IMR-90 (cell line): ENCODE data around the gene GRAP. TPM values are rescaled to one million over a fixed set of nuclear protein-coding genes. Genes with fewer than 3 reads are reported as not detected.

Source experiments
- ATAC-seq: fragments of 200-7000 bp; cut with Tn5 transposase; 2 replicates; pipeline ENCODE4 v1.9.1; 2020; ENCODE audit warnings: low read depth, mild to moderate bottlenecking, moderate library complexity
- BruUV-seq: library from RNA; stranded (reverse); fragments of 400-500 nt; replicated peaks from 2 replicates; lab custom pipeline; 2021; lab: Mats Ljungman, UMichigan
- CTCF ChIA-PET: fragments of 300-600 bp; formaldehyde crosslinking; extraction: SDS; loops from one replicate; lab custom pipeline; 2021; ENCODE audit warnings: antibody characterized with exemption; lab: Yijun Ruan, JAX
- POLR2A ChIA-PET: fragments of 300-600 bp; sonication (Branson Sonifier 250); formaldehyde crosslinking; loops from one replicate; lab custom pipeline; 2022; ENCODE audit warnings: antibody characterized with exemption; ENCODE audit not compliant: unreplicated experiment; lab: Charles Lee
- DNase-seq: peaks from one replicate; pipeline ENCODE4 v3.0.0; 2013
- H2AFZ ChIP-seq: replicated peaks from 2 replicates; pipeline ENCODE3; 2013; ENCODE audit warnings: low read length, mild to moderate bottlenecking; ENCODE audit not compliant: poor library complexity
- H2AK5ac ChIP-seq: 2 replicates; pipeline ENCODE4 v1.6.1; 2013; ENCODE audit warnings: low read depth, low read length, inconsistent platforms
- H2AK9ac ChIP-seq: replicated peaks from 2 replicates; pipeline ENCODE3; 2013; ENCODE audit warnings: mild to moderate bottlenecking, low read depth, low read length, moderate library complexity; ENCODE audit not compliant: poor library complexity
- H2BK120ac ChIP-seq: 2 replicates; pipeline ENCODE4 v1.6.1; 2013; ENCODE audit warnings: low read depth, low read length, inconsistent platforms
- H2BK15ac ChIP-seq: 3 replicates; pipeline ENCODE4 v1.6.1; 2013; ENCODE audit warnings: low read depth, low read length, inconsistent platforms
- H2BK20ac ChIP-seq: 2 replicates; pipeline ENCODE4 v1.6.1; 2013; ENCODE audit warnings: low read depth, mild to moderate bottlenecking, inconsistent platforms, low read length, moderate library complexity
- H2BK5ac ChIP-seq: 2 replicates; pipeline ENCODE4 v1.6.1; 2013; ENCODE audit warnings: mild to moderate bottlenecking, low read depth, low read length, inconsistent platforms; ENCODE audit not compliant: poor library complexity, severe bottlenecking
- H3K14ac ChIP-seq: replicated peaks from 2 replicates; pipeline ENCODE4 v1.6.1; 2013; ENCODE audit warnings: low read depth, low read length, inconsistent platforms
- H3K18ac ChIP-seq: 2 replicates; pipeline ENCODE4 v1.6.1; 2013; ENCODE audit warnings: low read depth, low read length, control low read depth
- H3K23ac ChIP-seq: 2 replicates; pipeline ENCODE4 v1.6.1; 2013; ENCODE audit warnings: low read depth, low read length, inconsistent platforms
- H3K27ac ChIP-seq: 2 replicates; pipeline ENCODE4 v1.5.1; 2013; ENCODE audit warnings: mild to moderate bottlenecking, control low read depth, low read length; ENCODE audit not compliant: insufficient read depth
- H3K27me3 ChIP-seq: 2 replicates; pipeline ENCODE4 v1.6.1; 2013; ENCODE audit warnings: low read length; ENCODE audit not compliant: control insufficient read depth, insufficient read depth
- H3K36me3 ChIP-seq: 2 replicates; pipeline ENCODE4 v1.6.1; 2013; ENCODE audit warnings: low read length, mixed read lengths; ENCODE audit not compliant: control insufficient read depth, insufficient read depth
- H3K4ac ChIP-seq: 2 replicates; pipeline ENCODE4 v1.6.1; 2013; ENCODE audit warnings: low read depth, low read length, inconsistent platforms
- H3K4me1 ChIP-seq: 2 replicates; pipeline ENCODE4 v1.6.1; 2013; ENCODE audit warnings: low read length, mixed read lengths; ENCODE audit not compliant: control insufficient read depth, insufficient read depth
- H3K4me2 ChIP-seq: 2 replicates; pipeline ENCODE4 v1.6.1; 2013; ENCODE audit warnings: low read depth, mild to moderate bottlenecking, control low read depth, low read length, moderate library complexity
- H3K4me3 ChIP-seq: 2 replicates; pipeline ENCODE4 v1.5.1; 2013; ENCODE audit warnings: low read depth, mild to moderate bottlenecking, control low read depth, low read length, moderate library complexity; ENCODE audit not compliant: insufficient read depth
- H3K56ac ChIP-seq: 2 replicates; pipeline ENCODE4 v1.6.1; 2013; ENCODE audit warnings: low read length, inconsistent platforms; ENCODE audit not compliant: insufficient read depth; ENCODE audit errors: extremely low read depth
- H3K79me1 ChIP-seq, 2 experiments: 2 replicates each; pipeline ENCODE4 v1.6.1; 2013; ENCODE audit warnings: low read length in 2 of 2, inconsistent platforms in 1 of 2, low read depth in 1 of 2
- H3K9ac ChIP-seq: 2 replicates; pipeline ENCODE4 v1.6.1; 2013; ENCODE audit warnings: low read depth, low read length, control low read depth
- H3K9me1 ChIP-seq: 2 replicates; pipeline ENCODE4 v1.6.1; 2013; ENCODE audit warnings: low read length, inconsistent platforms; ENCODE audit not compliant: insufficient read depth
- H3K9me3 ChIP-seq: 2 replicates; pipeline ENCODE4 v1.6.1; 2013; ENCODE audit warnings: low read length; ENCODE audit not compliant: control insufficient read depth, insufficient read depth
- H4K20me1 ChIP-seq: 2 replicates; pipeline ENCODE4 v1.6.1; 2013; ENCODE audit warnings: low read length, inconsistent platforms; ENCODE audit not compliant: insufficient read depth
- H4K5ac ChIP-seq: 2 replicates; pipeline ENCODE4 v1.6.1; 2013; ENCODE audit warnings: mild to moderate bottlenecking, low read depth, low read length, control low read depth
- H4K8ac ChIP-seq, 2 experiments: 2 replicates each; pipeline ENCODE4 v1.6.1; 2013; ENCODE audit warnings: low read depth in 2 of 2, low read length in 2 of 2, control low read depth in 1 of 2, inconsistent platforms in 1 of 2
- H4K91ac ChIP-seq: 2 replicates; pipeline ENCODE4 v1.6.1; 2013; ENCODE audit warnings: low read depth, low read length, inconsistent platforms; ENCODE audit not compliant: insufficient read depth
- CHD1 ChIP-seq: IDR thresholded peaks from 2 replicates; pipeline ENCODE4 v1.6.1; 2012; ENCODE audit warnings: low read depth, low read length, improper control_type of control experiment
- WGBS, 2 experiments: methylation state at CpG; one replicate each; pipeline versions ENCODE4 v1.1.5 to v1.1.7; 2013; ENCODE audit warnings: missing lambda C conversion rate in 2 of 2; ENCODE audit not compliant: insufficient read length in 1 of 2; ENCODE audit errors: extremely low coverage in 2 of 2; 5-methylcytosine and 5-hydroxymethylcytosine counted together
- dilution Hi-C: fragments of 300-500 bp; cut with HindIII; formaldehyde crosslinking; loops from one replicate; pipeline ENCODE4 v1.14.3; 2018; ENCODE audit warnings: low sequenced_read_pairs; ENCODE audit not compliant: unreplicated experiment
- in situ Hi-C: fragments of 300-500 bp; cut with MboI; formaldehyde crosslinking; loops from 3 replicates; pipeline ENCODE4 v1.14.3; 2019; ENCODE audit warnings: low sequenced_read_pairs, inconsistent platforms, mixed read lengths
- intact Hi-C: fragments of 100-400 bp; cut with micrococcal nuclease; formaldehyde crosslinking; loops from 2 replicates; pipeline ENCODE4 v1.10.0; 2022
- polyA plus RNA-seq, 3 experiments: library from polyadenylated mRNA; depleted of rRNA; stranded (reverse); fragments of >200 nt; gene quantifications; 2 replicates each; pipeline ENCODE4 v1.2.3, GENCODE V29; 2012; ENCODE audit warnings: low replicate concordance in 1 of 3
- total RNA-seq: library from RNA; depleted of rRNA; stranded (reverse); fragments of >200 nt; gene quantifications from 2 replicates; pipeline ENCODE4 v1.2.3, GENCODE V29; 2012
- TF ChIP-seq, protein P1 (sequence below): conservative IDR thresholded peaks from 2 replicates; pipeline ENCODE4 v1.5.1; 2012; ENCODE audit warnings: mild to moderate bottlenecking, low read depth, low read length, improper control_type of control experiment

The GRAP gene
- total and polyA plus RNA-seq, 2 of the 4 experiments (the other 2 are of a cell fraction), result under 0.01 to 0.14 TPM

DNA sequence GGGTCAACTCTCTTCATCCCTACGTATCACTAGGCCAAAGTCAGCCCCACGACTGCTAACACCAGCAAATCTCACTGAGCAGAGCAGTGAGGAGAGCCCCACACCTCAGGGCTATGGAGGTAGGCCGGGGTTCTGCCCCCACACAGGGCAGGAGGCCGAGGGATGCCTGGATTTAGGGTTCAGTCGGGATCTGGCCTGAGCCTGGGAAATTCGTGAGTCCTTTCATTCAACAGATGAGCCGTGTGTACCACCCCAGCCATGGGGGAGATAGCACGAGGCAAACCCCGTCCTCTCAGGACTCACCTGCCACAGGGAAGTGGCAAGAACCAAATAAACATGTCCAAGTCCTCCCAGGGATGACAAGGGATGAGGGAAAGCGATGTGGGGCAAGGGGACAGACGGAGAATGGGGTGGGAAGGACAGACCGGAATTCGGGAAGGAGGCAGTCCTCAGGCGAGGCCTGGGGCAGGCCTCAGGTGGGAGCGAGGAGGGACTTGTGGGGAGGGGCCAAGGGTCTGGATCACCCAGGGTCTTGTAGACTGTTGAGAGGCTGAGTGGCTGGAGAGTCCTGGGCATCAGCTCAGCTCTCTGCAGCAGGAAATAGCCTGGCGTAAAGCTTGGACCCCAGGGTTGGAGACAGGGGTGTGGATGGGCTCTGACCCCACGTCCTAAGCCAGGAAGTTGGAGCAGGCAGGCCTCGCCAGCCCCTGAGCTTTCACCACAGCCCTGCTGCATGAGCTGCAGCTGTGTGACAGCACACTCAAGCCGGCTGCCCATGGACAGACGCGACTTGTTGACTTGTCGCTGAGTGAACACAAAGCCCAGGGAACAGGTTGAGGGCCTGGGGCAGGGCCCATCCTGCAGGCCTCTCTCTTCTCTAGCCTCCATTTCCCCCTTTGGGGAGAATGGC lies 34.3 kb downstream of the GRAP start (continued):
- TF ChIP-seq, protein P1, sequence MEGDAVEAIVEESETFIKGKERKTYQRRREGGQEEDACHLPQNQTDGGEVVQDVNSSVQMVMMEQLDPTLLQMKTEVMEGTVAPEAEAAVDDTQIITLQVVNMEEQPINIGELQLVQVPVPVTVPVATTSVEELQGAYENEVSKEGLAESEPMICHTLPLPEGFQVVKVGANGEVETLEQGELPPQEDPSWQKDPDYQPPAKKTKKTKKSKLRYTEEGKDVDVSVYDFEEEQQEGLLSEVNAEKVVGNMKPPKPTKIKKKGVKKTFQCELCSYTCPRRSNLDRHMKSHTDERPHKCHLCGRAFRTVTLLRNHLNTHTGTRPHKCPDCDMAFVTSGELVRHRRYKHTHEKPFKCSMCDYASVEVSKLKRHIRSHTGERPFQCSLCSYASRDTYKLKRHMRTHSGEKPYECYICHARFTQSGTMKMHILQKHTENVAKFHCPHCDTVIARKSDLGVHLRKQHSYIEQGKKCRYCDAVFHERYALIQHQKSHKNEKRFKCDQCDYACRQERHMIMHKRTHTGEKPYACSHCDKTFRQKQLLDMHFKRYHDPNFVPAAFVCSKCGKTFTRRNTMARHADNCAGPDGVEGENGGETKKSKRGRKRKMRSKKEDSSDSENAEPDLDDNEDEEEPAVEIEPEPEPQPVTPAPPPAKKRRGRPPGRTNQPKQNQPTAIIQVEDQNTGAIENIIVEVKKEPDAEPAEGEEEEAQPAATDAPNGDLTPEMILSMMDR, result no peak

DNA sequence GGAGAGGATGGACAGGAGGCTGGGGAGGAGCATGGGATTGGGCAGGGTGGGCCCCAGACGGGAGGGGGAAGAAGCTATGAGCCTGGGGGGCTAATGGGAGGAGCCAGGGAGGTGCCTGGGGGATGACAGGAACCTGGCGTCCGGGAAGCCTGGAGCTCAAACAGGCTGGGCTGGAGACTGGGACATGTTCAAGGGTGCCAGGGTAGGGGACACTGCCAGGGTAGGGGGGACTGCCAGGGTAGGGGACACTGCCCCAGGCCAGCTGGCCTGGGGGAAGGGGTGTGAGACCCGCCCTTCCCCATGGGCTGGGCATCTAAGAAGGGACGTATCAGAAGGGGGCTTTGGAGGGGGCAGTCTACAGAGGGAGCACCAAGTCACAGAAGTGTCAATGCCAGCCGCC lies 35.2 kb downstream of the GRAP start:
- DNase-seq (no peak), ATAC-seq (no peak)
- Histone ChIP-seq H3K4me3 (no peak overlapping the region), H2AFZ (peak overlapping the region; percentile 18), H3K4ac (peak overlapping the region; percentile 79; the same call in 1 of the 2 replicates), H3K36me3 (no peaks in the 10 kb centered on the region), H4K8ac (peak overlapping the region in 1 of 2 experiments; percentile 79; a peak in 1 of 4 replicates), H2BK5ac (no peak overlapping the region), H2BK15ac (no peak overlapping the region), H3K4me2 (no peak overlapping the region), H3K9ac (no peak overlapping the region), H3K9me1 (peaks cover 11% of the 10 kb centered on the region), H3K27ac (no peak overlapping the region), H4K91ac (no peak overlapping the region), H3K9me3 (no peaks in the 10 kb centered on the region), H2BK20ac (no peak overlapping the region), H2AK9ac (no peak overlapping the region), H4K5ac (no peak overlapping the region), H3K27me3 (no peaks in the 10 kb centered on the region), H2AK5ac (no peak overlapping the region), H2BK120ac (no peak overlapping the region), H3K79me1 (no peaks in the 10 kb centered on the region; a peak in 1 of 4 replicates), H3K23ac (no peak overlapping the region), H3K56ac (no peak overlapping the region), H3K14ac (no peak overlapping the region; the same call in 1 of the 2 replicates), H4K20me1 (no peaks in the 10 kb centered on the region), H3K18ac (no peak overlapping the region), H3K4me1 (peaks cover 5% of the 10 kb centered on the region)
- ChIA-PET CTCF (no interaction called here), POLR2A (no interaction called here)
- intact Hi-C loops, result no loop called here
- BruUV-seq, result no TSS peak
- 40% methylated on average over 1 of the region's 6 CpGs; no CpG with 5 or more reads in 1 of the 2 experiments for WGBS, 2 experiments
- in situ Hi-C loops, result no loop called here
- dilution Hi-C loops, result no loop called here
- TF ChIP-seq CHD1, result no peak
